ENCODE measurements around the gene ZCCHC3.

The ZCCHC3 gene

DNA sequence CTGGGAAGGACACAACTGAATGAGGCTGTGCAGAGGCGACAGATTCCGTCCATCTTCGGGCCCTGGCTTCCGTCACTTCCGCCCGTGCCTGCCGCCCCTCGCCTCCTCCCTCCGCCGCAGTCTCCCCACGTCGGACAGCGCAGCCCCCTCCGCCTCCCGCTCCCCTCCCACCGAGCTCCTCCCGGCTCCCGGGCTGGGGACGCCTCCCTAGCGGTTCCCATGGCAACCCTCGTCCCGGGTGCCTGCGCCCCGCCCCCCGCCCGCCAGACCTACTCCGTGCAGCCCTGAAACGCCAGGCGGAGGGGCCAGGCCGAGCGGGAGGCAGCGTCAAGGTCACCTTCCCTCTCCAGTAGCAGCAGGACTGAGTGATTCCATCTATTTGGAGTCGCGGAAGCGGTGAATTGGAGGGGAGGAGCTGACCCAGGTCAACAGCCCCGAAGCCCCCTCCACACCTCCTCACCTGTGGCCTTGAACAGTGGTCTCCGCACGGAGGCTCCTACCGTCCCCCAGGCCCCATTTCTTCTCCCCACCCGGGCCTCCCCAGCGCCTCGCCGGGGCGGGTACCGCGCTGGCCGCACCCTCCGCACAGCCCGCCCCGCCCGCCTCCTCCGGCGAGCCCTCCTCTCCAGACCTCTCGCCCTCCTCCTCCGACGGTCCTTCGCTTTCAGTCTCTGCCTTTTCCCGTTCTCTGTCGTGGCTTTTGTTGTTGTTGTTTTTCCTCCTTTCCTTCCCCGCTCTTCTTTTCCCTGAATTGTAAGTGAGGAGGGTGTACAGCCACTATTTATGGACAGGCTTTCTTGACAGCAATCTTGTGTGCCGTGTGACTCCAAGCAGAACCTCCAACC, 50.5 kb downstream of the ZCCHC3 start:
- DNase-seq = peak; percentile 86

- DNase-seq = no peak
These were observed 51.8 kb downstream of the ZCCHC3 start for GRCh38 chr20:348972-349841.

All from stimulated activated CD4-positive, alpha-beta T cell treated with anti-CD3 and anti-CD28 coated beads, Interleukin-15, amount 100 ng/mL, for 24 hours (primary cell).